Left kidney (tissue), 2 donors: Measurements from ENCODE around the gene RTN1. TPM values are rescaled to one million over a fixed set of nuclear protein-coding genes. Genes with fewer than 3 reads are reported as not detected.
A peak's percentile ranks its signal among the peaks of the same experiment; 100 is the strongest.

ENCODE experiments used
- DNase-seq: peaks from one replicate; pipeline ENCODE4 v3.0.0-alpha.2; 2013
- polyA plus RNA-seq: library from polyadenylated mRNA; unstranded; fragments of 120-200 nt; gene quantifications from one replicate; pipeline ENCODE4 v1.2.1, GENCODE V29; 2013; ENCODE audit not compliant: insufficient read length

The RTN1 gene
- polyA plus RNA-seq, 1 donor, result 3.9 TPM

DNA sequence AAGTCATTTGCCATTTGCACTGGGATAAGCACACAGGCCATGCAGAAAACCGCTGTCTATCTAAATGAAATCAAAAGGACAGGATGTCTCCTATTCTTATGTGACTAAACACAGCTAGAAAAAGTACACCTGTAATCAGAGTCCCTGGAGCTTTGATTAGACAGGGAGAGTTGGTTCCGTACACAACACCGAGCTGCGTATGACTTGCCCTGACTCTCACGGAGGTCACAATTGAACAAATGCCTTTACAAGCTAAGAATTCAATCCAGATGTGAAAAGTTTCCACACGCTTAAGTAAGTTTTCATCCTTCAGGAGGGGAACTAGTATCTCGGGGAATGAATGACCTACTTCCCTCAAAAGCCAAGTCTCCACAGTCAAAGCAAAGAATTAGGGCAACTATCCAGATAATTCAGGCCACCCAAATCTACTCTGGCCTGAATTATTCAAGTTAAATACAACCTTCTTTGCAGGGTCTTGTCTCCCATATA lies 67.5 kb downstream of the RTN1 start:
- no peak for DNase-seq

GRCh38 chr14:59788176-59788575 lies 82.4 kb downstream of the RTN1 start:
- DNase-seq, result no peak

GRCh38 chr14:59787045-59787674 lies 83.4 kb downstream of the RTN1 start:
- no peak for DNase-seq

DNA sequence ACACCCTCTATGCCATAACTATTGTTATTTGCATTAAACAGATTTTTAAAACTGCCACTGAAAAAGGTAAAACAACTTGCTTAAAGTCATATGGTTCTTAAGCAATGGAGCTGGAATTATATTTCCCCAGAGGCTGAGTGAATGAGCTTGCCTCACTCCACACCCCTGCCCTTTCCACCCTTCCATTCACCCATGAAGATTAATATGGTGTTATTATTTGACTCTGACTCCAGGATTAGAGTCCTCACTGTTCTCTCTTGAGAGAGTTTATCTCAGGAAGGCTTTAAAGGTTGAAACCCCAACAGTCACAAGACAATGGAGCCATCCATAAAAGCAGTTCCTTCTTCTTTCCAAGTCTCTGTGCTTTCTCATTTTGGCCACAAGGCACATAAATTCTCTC lies 84.9 kb downstream of the RTN1 start:
- DNase-seq, result no peak

DNA sequence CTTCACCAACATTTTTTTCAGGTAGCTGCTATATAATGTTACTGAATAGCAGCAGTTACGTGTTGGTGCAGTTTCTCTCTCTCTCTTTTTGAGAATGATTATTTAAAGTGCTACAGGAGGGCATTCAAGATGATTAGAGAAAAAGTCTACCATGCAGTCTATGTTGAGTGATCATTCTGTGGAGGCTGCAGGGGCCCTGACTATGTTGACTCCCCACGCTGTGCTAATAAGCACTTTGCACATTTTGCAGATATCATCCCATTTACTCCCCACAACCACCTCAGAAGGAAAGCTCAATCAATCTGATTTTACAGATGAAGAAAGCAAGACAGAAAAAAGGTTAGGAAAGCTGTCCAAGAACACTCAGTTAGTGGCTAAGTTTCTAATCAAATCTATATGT lies 87.8 kb downstream of the RTN1 start:
- DNase-seq, result no peak

DNA sequence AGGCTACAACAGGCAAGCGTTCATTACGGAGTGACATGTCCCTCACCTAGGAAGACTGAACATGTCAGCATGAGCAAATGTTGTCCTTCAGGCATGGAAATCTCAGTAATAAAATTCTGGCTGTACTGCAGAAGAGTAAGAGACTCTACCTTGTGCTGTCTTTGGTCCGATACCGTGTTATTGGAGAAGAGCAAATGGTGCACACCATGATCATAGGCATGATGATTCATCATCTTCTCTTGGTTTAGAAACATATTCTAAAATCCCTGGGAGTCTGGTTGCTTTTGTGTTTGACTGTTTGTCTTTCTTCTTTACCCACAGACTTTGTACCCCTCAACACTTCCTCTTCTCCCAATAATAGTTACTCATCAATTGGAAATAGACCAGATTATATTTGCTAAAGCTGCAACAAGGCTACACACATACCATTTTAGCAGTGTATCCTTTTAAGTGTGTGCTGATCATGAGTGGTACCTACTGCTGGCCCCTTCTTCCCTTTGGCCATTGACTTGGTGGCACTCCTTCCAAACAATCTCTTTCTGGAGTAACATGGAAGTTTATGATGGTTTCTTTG lies 93.5 kb downstream of the RTN1 start:
- no peak for DNase-seq

DNA sequence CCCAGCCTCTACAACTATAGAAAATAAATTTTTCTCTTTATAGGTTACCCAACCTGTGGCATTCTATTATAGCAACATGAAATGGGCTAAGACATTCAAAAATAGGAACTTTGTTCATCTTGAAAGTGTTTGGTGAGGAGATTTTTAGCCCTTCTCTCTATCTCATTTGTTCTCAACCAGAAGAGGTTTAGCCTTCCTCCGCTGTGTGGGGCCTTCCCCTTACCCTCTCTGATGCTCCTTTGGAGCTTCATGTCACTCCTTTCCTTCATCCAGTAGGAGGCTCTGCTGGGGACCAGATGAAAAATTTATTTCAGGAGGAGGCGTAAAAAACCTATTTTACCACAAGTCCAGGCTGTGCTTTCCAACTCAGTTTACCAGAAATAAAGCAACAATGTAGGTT lies 94.1 kb downstream of the RTN1 start:
- no peak for DNase-seq

DNA sequence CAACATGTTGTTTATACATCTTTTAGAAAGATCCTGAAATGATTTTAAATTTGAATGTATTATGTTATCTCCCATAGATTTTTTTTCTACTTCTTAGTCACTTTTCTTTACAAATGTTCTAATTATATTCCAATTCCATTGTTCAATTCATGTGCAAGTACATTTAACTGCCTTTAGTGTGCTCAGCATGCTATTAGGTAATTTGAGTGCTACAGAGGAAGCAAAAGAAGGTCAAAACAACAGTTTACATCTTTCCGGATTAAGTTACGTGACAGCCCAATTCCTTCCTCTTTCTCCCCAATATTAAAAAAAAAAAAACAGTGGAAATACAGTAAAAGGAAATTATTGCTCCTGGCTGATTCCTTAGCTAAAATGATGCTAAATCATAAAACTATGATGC lies 98.3 kb downstream of the RTN1 start:
- DNase-seq, result no peak

DNA sequence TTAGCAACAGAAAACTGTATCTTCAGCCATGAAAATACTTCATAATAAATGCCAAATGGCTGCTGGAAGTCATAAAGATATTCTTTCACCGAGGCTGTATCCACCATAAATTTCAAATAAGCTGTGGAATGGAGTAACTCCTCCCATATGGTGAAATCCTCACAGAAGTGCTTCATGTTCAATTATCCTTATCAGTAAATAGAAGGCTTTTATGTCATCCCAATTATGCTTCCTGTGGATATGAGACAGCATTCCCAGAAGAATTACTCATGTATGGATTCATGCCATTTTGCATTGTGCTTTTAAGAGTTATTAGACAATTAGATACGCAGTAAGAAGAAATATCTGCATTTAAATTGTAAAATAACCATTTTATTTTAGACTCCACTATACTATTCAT lies 99.0 kb downstream of the RTN1 start:
- DNase-seq, result no peak

DNA sequence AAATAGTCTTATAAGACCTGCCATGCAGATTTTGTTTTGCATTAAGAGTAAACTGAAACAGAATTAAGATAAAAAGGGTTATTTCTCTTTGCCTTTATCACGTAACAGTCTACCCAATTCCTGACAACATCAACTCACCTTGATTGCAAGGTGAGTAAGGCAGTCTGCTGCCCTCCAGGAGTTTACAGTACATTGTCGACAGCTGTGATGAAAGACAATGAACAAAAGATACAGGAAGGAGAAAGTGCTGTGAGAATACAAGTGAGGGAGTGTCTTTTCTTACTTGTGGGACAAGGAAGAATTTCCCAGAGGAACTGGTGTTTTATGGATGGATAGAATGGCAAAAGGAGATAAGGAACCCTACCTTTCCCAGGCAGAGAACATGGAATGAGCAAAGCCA lies 101.0 kb downstream of the RTN1 start:
- DNase-seq, result no peak

DNA sequence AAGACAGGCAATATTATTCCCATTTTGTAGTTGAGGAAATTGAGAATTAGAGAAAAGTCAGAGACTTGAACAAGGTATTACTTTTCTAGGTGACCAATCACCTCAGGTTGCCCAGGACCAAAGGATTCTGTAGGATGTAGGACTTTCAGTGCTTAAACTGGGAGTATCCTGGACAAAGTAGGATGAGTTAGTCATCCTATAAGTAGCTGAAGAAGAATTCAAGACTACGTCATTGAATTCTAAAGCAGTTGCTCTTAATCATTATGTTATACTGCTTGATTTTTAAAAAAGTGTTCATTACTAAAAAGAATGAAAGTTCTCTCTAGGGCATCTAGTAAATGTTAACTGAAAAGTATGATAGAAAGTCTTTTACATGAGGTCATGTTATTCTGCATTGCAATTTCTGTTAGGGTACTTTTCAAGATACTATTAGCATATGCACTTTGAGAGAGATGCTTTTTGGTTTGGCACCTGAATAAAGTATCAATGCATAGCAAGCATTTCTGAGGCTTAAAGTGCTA lies 101.7 kb downstream of the RTN1 start:
- DNase-seq, result no peak

- no peak for DNase-seq
Measured at GRCh38 chr14:59761851-59762250, 108.7 kb downstream of the RTN1 start.

DNA sequence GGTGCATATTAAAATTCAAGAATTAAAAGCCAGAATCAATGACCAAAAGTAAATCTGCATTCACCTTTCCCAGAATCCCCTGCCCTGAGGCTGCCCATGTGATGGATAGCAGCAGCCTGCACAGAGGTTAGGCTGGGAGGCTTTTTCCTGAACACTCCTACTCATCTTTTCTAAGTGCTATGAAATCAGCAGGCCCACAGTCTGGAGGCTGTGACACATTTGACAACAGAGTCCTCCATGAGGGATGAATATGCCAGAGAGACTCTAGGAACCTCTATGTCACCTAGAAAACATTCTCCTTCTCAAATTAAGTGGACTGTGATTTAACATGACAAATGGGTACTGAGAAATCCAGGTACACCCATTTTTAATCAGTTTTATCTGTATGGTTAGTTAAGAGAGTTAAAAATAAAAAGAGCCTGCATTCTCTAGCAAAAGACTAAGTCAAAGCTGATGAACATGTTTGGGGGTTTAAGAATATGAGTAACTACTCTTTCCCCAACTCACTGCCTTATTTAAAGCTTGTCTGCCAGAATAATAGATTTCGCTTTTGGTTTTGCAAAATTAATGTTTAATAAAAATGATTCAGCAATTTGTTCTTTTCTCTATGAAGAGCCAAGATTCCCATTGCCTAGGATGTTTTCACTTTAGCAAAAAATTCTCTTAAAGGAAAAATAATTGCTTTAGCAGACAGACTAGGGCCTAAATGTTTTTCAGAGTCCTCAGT lies 115.0 kb downstream of the RTN1 start:
- no peak for DNase-seq

DNA sequence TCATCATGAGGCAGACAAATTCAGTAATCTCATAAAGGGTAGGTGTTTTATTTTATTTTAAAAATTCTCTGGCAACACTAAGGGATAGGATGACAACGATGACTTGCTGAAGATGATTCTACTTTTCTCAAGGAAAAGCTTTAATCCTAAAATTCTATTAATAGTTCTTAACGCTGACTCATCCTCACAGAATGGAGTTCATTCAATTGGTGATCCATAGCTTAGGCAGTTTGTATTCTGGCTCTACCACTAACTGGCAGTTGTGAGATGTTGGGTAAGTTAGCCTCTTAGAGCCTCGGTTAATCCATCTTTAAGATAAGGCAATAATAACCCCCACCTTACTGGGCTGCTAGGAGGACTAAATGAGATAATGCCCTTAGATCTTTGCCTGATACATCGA lies 116.3 kb downstream of the RTN1 start:
- DNase-seq, result no peak

- DNase-seq, result no peak
Measured at GRCh38 chr14:59753512-59753911, 117.1 kb downstream of the RTN1 start.

DNA sequence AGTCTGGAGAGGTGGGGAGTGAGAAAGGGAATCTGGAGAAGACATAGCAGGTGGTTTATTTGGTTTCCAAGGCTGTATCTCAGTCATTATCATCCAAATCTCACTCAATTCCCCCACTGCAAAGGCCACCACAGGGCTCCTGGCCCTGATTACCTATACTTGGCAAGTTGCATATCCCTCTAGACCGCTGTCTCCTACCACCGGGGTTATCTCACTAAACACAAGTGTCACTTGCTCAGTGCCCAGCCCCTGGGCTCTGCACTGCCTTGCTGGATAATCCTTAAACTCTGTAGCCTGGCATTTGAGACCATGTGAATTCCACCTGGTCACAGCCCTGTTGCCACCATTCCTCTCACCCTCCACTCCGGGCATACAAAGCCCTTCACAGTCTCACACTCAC lies 119.0 kb downstream of the RTN1 start:
- DNase-seq, result no peak

DNA sequence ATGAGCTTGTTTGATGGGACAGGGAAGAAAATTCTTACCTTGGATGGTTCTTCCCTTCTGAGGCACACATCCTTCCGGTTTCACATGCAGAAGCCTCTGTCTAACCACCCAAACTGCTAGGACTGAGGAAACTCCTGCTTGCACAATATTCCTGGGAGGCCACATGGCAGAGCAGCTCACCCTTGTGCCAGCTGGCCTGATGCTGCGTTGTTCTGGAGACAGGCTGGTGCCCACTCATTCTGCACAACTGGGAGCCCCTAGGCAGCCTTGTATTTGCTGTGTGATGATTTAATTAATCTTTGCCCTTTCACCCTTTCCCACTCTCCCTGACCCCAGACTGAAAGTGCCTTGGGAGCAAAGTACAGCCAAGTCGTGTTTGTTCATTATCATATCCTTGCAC lies 130.8 kb downstream of the RTN1 start:
- DNase-seq, result no peak

- no peak for DNase-seq
Measured at GRCh38 chr14:59728304-59728703, 142.3 kb downstream of the RTN1 start.

DNA sequence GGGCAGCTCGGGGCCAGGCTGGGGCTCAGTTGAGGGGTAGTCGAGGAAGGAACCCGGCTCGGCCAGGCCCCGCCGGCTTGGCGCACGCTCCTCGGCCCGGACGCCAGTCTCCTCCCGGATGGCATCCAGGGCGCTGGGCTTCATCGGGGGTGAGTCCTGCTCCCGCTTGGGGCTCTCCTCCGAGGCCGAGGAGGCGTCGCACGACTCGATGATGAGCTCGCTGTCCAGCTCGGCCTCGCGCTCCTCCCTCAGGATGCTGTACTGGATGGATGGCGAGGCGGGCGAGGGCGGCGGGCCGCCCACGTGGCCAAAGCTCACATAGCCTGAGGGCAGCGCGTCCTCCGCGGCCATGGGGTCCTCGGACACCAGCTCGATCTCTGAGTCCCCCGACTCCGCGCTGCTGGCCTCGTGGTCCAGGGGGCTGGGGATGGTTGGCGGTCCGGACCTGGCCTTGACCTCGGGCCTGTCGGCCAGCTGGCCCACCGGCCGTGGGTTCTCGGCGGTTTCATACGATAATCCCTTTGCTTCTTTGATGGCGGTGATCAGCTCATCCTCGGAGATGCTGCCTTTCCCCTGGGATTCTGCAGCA lies 143.4 kb downstream of the RTN1 start:
- DNase-seq, result no peak

GRCh38 chr14:59711080-59711479 lies 159.5 kb downstream of the RTN1 start:
- no peak for DNase-seq

- DNase-seq, result peak; percentile 20
Measured at GRCh38 chr14:59707778-59708561, 162.6 kb downstream of the RTN1 start.

DNA sequence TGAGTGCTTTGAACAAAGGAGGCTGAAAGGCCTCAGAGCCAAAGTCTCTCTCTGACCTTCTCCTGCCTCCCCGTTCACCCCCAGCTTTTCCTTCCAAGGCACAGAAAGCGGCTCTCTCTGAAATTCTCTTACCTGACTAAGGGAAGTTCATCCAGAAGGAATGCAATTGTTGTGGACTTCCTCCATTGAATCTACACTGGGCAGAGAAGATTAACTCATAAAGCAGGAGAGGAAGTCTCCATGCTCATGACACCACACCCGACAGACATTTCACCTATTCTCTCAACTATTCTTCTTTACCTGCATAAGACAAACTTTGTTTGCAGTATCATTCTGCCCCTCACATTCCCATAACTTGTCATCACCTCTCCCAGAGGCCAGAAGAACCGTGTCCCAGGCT lies 164.7 kb downstream of the RTN1 start:
- DNase-seq, result no peak
